ENCODE data around the gene SDC1.

SDC1 gene

DNA sequence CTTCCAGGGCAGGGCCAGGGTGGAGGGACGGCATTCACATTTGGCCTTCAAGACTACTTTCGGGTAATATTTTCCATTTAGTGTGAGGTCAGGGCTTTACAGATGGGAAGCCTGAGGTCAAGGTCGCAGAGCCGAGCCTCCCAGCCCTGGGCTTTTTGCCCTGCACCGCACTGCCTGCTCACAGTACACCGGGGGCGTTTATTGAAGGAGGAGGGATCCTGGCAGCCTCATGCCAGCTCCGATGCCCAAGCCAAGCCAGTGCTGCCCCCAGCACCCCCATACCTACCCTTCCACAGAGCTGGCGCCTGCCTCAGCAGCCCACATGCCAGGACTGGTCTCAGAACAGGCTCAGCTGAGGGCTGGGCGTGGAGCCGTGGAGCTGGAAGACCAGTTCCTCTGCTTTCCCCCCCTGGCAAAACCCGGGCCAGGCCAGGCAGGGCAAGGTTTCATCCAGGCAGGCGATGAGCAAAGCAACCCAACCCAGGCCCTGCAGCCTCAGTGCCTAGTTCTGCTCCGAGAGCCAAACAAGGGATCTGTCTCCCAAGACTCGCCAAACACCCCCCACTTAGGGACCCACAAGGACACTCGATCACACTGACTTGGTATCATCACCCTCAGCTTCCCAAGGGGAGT lies 11.9 kb downstream of the SDC1 start:
- no peak for DNase-seq

DNA sequence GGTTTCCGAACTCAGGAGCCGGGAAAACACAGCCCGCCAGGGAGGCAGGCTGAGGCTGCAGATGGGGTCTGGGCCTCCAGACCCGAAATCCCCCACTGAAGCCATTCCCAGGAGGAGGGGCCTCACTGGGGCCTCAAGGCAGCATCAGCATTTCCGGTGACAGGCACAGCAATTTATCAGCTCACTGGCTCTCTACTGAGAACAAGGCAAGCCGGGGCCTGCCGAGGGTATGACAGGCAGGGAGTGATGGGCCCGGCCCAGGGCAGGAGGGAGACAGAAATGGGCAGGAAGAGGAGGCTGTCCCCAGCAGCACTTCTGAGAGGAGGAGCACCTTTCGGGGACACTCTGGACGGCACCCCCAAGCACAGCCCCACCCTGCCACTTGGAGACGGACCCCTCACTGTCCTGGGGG lies 12.5 kb downstream of the SDC1 start:
- no peak for DNase-seq

DNA sequence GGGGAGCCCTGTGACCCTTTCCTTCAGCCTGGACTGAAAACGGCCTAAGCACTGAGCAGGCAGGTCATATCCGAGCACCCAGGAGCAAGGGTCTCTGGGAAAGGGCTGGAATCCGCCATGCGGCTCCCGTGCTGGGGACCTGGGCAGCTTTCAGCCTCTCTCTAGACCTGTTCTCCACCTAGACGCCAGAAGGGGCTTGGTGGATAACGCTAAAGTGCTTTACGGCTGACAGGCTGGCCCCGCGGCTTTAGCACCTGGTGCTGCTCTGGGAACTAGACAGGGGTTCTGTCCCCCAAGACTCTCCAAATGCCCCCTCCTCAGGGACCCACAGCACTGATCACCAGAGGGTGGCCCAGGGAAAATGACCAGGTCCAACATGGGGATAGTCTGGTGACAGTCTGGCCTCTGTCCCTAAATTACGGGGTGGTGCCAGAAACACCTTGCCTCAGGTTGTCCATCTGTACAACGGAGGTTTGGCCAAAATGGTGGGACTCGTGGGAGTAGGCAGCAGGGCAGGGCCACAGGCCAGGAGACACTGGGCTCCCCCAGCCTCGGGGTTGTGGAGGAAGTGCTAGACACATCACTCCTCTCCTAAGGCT lies 13.0 kb downstream of the SDC1 start:
- DNase-seq: no peak

DNA sequence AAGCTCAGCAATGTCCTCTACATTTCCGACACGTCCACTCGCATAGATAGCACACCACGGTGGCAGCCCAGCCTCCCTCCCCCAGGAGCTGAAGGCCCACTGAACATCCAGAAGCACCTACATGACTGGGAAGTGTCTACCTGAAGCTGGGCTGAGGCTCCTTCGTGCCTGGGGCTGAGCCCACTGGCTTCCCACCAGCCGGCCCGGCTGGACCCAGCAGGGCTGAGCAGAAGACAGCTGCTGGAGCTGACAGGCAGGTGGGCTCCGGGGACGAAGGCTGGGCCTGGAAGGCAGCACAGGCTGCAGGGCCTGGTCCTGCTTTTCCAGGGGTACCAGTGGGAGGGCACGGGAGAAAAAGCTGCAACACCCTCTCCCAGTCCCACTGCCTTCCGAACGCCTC lies 13.5 kb downstream of the SDC1 start:
- no peak for DNase-seq

DNA sequence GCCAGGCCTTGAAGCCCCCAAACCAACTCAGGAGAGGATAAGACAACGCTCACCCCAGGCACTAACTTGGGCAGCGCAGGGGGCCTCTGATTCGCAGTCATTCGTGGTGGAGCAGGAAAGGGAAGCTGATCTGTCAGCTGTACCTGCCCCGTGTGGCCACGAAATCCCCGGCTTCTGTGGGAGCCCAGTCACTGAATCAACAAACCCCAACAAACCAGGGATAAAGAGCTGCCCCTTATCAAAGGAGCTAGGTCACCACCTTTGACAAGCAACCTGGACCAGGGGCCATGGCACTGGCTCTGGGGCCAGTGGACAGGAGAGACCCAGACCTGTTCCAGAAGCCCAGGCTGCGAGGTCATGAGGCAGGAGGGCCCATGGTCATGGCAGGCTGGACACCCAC lies 14.5 kb downstream of the SDC1 start:
- no peak for DNase-seq

DNA sequence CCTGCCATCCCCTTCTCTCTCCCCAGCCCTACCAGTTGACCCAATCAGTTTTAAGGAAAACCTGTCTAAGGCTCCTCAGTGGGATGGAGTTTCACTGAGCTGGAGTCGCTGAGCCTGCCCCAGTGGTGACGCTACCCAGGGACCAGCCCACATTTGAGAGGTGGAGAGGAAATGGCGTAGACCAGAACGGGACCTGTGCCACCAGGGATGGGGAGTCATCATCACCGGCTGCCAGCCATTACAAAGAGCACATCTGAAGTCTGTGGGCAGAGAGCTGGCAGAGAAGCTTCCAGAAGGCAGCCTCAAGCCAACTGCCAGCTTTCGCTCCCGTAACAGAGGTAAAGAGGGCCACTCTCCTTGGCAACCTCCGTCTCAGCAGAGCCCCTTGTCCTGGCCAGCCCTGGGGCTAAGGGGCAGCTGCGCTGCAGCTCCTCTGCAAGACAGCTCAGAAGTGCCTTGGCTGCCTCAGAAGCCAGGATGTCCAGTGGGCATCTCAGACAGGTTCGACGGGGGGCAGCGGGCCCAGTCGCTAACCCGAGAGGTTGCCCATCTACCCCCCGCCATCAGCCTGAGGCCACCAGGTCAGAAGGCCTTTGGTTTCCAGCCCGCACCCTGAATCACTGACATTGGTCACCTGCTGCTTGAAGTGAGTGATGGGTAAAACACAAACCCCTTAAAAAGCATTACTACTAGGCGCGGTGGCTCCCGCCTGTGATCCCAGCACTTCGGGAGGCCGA lies 15.4 kb downstream of the SDC1 start:
- no peak for DNase-seq

DNA sequence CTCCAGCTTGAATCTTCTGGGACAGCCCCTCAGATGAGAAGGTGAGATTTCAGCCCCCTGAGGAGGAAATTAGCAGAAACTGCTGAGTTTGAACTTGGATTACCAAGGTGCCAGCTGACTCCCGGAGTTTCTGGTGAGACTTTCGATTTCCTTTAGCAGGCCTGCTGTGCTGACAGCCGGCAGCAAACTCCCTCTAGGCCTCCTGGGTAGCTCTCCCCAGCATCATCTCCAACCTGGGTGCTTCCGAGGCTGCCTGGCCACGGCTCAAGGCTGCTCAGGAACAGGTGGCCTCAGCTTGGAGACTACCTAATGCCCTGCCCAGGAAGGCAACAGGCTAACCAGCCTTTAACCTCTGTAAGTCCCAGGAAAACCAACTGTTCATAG lies 16.5 kb downstream of the SDC1 start:
- no peak for DNase-seq

DNA sequence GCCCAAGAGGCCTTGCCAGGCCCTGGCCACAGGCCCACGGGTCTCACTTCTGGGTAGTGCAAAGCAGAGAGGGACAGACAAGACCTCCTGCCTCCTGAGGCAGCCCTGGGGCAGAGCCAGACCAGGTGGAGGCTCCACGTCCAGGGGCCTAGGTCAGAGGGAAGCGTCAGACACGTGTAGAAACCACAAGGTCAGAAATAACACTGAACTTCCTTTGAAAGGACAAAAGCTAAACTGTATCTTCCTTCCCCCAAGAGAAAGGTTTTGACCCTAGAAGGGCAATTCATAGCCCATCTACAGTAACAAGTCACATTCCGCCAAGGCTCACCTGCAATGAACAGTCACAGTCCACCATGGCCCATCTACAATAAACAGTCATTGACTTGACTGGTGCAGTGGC lies 17.9 kb downstream of the SDC1 start:
- DNase-seq: no peak

DNA sequence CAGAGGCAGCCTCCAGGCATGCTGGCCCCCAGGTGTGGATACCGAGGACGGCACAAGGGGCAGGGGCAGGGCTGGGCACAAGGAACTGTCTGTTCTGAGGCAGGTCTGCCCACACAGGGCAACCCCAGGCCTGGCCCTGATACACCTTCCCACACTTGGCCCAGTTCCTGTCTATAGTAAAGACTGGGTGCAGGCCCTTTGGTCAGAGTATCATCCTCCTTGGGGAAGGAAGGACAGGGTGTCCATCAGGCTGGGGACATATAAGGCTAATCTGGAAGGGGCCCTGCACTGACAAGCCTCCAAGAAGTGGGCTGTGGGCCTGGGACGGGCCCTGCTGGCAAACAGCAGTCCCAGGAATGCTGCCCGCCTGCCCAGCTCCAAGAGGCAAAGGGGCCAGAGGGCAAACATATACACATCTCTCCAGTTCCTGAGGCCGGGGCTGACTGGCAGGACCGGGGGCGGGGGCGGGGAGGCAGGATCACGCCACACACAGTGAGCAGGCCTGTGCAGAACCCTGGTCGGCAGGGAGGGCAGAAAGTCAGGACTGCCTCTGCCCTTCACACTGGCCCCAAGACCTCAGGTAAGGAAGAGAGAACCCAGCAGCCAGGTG lies 18.9 kb downstream of the SDC1 start:
- no peak for DNase-seq

DNA sequence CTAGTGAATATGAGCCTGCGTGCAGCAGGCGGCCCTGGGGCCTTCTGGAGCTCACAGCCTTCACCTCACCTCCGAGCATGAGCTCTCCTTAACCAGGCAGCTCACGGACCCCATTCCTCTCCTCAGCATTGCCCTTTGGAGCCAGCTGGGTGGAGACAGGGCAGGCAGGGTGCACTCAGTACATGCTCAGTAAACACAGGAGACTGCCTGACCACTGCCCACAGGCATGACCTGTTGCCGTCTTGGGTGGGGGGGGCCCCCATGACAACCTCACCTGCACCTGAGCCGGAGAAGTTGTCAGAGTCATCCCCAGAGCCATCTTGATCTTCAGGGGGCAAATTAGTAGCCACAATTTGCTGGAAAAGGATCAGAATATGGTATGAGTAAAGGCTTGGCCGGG lies 19.9 kb downstream of the SDC1 start:
- no peak for DNase-seq

DNA sequence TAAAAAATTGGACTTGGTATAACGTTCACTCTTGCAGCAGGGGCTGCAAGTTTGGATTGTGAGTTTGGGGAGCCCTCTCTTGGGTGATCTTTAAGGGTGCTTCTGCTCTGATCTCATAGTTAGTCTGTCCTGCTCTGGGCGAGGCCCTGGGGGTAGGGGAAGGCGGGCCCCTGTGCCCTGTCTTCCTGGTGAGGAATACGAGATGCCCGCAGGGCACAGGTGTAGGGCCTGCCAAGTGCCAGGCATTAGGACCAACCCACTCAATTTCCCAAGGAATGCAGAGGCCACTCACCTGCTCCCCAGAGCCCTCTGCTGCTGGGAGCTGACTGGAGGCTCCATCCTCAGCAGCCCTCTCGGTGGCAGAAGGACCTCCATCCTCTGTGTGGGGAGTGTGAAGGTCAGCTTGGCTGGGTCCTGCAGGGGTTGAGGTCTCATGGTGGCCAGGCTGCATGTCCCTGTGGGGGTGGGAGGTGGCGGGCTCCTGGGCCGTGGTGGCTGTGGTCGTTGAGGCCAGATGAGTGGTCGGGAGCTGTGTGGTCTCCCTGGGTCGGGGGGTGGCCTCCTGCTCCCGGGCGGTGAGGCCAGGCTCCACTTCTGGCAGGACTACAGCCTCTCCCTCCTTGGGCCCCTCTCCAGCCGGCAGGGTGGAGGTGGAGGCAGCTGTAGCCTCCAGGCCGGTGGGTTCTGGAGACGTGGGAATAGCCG lies 21.3 kb downstream of the SDC1 start:
- DNase-seq: no peak

DNA sequence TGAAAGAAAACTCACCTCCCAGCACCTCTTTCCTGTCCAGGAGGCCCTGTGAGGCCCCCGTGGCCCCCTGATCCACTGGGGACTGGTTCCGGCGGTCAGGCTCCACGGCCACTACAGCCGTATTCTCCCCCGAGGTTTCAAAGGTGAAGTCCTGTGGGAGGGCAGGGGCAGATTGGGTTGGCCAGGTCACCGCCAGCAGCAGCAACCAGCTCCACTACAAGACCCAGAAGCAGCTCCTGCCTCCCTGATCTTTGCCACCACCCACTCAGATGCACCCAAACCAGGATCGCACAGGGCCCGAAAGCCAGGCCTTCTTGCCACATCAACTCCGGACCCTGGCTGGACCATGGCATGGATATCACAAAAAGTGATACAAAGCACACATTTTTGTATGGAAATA lies 21.9 kb downstream of the SDC1 start:
- DNase-seq: no peak

DNA sequence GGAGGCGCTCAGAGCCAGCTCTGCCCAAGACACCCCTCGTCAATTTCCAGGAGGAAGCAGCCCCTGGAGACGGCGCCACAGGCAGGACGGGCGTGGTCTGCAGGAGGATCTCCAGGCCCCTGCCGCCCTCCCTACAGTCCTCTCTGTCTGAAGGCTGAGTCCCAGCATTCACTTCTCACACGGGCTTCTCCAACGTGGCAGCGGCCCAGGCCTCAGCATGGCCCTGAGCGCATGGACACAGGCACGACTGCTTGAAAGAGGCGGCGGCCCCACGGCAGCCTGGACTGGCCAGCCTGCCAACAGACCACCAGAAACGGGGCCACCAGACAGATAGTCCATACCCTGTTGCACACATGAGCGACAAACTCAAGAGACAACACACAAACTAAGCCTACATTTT lies 23.3 kb downstream of the SDC1 start:
- no peak for DNase-seq

DNA sequence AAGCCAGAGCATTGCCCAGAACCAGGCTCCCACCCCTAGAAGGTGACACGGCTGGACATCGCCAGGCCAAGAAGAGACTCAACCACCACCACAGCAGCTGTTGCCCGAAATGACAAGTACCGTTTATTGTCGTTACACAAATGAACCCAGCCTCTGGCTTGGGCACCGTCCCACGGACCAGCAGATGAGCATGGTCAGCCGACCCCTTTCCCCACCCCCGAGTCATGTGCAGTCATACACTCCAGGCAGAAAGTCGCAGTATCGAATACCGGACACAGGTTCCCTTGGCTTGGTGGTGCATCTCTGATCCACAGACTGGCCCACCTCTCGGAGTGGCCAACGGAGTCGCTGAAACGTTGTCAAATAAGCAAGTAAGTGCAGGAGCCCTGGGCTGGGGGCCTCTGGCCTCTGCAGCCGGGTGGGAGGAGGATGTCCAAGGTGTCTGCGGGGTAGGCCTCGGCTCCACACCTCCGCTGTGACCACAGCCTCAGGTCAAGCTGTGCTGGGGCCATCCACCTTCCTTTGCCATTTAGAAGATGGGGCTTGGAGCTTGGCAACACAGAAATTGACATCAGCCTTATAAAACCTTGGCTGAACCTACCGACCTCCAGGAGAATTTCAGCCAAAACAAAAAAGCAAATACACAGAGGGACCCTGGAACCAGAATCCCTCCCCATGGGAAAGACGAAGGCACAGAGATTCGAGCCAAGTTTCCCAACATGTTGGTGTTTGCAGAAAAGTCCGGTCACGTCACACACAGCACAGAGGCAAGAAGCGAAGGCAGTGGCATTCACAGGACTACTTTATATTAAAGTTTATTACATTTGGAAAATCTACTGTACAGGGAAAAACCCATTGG lies 24.0 kb downstream of the SDC1 start:
- DNase-seq: no peak

DNA sequence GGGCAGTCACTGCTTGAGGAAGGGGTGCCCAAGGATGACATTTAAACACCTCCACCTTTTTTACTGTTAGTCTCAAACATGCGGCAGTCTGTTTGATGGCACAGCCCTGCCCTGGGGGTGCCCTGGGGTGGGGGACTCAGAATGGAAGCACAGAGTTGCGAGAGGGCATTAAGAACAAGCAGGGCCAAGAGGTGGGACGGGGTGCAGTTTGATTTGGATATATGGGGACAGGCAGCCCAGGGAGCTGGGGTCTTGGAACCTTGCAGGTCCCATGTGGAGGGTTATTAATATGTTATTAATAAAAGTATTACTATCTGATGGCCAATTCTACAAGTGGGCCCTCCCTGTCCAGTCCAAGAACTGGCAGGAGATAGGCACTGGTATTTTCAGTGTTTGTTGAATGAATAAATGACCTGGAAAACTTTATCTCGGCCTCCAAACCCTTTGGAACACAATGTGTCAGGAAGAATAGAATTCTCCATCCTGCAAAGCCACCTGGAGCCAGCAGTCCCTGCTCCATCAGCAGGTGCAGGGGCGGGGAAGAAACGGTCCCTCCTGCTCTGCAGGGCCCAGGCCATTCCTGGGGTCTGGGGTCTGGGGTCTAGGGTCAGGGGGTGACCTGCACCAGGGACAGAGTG lies 25.2 kb downstream of the SDC1 start:
- DNase-seq: no peak

DNA sequence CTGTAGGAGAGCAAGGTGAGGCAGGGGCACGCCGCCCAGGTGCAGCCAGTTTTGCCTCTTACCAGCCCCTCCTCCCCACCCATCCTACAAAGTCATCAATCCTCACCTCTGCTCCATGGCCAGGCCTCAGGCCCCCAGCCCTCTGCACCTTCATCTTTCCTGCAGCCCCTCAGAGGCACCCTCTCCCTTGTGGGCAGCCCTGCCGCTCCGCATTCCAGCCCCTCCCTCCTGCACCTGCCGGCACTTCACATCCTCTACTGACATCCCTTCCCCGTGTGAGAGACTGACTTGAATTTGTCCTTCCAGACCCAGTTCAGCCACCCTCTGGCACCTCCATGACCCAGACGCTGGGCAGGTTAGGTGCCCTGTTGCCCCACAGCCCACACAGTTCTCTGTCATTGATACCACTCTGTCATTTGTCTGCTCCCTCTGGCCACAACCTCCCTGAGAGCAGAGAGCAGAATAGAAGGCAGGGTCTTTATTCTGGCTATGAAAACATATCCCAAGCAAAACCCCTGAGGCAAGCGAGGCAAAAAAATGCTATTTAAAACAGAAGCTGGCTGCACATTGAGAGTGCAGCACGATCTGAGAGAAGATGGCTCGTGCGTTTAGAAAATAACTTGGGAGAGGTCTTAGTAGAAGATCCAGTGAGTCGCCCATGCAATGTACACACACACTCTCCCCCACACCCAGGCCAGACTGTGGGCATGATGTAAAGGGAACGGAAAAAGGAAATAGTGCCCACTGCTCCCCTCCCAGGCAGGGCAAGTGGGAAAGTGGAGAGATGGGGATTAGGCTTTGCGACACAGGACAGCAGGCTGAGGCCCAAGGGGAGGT lies 25.9 kb downstream of the SDC1 start:
- DNase-seq: no peak

DNA sequence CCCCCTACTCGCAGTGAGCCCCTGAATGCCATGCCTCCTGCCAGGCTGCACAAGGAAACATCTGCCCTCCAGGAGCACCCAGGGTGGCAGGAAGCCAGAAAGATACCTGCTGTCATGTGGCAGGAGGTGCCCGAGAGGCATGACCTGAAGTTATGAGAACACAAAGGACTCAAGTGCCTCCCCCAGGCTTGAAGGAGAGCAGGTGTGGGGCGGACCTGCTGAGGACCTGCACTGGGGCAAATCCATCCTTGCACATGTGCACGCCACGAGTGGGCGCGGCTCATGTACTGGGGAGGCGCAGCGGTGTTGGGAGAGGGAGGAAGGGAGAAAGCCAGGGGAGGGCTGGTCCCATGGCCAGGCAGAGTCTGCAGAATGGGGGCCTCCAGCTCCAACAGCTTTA lies 26.9 kb downstream of the SDC1 start:
- no peak for DNase-seq

DNA sequence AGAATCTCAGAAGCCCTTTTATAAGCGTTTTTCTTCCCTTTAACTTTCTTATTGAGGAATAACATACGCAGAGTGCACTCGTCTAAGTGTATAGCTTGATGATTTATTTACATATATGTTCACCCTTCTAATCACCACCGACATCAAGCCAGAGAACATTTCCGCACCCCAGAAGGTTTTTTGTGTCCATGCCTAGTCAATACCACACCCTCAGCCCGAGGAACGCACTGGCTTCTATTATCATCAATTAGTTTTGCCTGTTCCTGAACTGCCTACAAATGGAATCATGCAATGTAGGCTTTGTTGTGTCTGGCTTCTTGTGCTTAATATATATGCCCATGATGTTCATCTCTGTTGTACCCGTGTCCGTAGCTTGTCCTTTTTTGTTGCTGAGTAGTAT lies 27.7 kb downstream of the SDC1 start:
- no peak for DNase-seq

DNA sequence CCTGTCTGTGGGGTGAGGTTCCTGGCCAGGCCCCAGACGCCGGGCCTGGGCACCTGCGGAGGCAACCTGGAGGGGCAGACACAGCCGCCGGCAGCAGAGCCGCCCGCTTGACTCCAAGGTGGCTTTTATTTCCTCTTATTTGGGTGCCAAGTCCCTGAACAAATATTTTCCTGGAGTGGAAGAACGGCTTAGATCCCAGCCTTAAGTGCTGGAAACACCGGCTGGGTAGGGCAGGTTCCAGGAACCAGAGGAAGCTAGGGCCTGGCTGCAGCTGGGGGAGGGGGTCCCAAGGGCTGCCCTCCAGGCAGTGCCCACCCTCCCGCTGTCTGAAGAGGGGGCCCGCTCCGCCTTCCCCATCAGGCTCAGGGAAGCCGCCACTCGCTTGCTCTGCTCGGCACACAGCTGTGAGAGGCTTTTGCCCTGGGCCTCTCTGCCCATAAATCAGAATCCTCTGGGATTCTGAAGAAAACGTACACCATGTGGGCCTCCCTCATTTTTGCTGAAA lies 28.2 kb downstream of the SDC1 start:
- DNase-seq: no peak

DNA sequence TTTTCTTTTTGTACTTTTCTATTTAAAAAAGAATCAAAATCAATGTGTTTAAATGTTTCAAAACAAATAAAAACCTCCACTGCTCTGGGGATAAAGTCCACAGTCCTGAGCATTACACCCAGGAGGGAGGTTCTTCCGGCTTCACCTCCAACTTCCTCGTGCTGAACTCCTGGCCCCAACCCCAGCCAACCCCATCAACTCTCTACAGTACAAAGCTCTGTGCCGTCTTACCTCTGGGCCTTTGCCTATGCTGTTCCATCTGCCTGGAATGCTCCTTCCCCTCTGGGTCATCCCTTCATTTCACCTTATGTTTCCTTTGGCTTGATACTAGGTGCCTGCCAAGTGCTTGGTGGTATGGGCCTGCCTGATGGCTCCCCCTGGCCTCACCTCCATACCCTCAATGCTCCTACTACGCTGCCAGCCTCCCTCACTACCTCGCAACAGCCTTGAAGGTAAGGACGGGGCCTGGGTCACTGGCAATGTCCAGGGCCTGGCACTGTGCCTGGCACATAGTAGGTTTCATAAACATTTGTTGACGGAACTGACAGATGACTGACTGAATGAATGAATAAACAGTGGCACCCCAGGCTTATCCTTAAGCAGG lies 28.8 kb downstream of the SDC1 start:
- no peak for DNase-seq

Measured in stimulated activated CD4-positive, alpha-beta T cell treated with anti-CD3 and anti-CD28 coated beads, Interleukin-4, amount 100 ng/mL, for 24 hours (primary cell).